GM12872 (cell line): ENCODE data around the gene SLC9A8.

ENCODE experiments used
- CTCF ChIP-seq: IDR thresholded peaks from 3 replicates; pipeline ENCODE4 v1.5.1; 2011; ENCODE audit warnings: low read depth, mild to moderate bottlenecking, low read length, moderate library complexity; ENCODE audit not compliant: insufficient read depth

SLC9A8 gene

DNA sequence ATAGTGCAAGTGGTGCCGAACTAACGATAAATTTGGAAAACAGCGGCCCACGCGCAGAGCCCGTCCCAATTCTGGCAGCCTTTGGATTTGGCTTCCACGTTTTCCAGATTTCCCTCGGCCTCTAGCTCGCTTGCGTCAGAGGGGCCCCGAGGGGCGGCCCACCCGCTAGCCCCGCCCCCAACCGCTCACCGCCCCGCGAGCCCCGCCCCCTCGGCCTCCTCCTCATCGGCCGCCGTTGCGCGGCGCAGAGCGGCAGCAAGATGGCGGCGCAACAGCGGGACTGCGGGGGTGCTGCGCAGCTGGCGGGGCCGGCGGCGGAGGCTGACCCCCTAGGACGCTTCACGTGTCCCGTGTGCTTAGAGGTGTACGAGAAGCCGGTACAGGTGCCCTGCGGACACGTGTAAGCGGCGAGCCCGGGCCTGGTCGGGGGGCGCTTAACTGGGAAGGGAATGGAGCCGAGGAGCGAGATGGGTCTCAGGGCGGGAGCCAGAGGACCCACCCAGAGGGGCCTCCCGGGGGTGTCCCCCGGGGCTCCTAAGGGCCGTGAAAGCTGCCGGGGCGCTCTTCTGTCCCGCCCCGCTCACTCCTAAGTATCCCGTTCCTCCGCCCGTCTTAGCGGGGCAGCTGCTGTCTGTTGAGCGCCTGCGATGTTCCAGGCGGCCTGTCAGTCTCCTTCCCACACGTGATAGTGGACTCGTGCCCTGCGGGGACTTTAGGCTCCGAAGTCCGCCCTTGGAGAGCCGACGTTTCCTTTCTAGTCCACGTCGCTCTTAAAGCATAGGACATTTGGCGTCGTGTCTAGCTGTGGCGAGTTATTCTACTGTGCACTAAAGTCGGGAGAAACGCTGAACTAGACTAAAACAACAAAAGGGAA, 123.8 kb downstream of the SLC9A8 start, which contains the start of gene RNF114:
Gene RNF114, plus strand, starts transcription at position 245 of the 874 bp plus-strand sequence. Its CDS starts 16 bp downstream, at position 261.
- no peak for TF ChIP-seq CTCF

DNA sequence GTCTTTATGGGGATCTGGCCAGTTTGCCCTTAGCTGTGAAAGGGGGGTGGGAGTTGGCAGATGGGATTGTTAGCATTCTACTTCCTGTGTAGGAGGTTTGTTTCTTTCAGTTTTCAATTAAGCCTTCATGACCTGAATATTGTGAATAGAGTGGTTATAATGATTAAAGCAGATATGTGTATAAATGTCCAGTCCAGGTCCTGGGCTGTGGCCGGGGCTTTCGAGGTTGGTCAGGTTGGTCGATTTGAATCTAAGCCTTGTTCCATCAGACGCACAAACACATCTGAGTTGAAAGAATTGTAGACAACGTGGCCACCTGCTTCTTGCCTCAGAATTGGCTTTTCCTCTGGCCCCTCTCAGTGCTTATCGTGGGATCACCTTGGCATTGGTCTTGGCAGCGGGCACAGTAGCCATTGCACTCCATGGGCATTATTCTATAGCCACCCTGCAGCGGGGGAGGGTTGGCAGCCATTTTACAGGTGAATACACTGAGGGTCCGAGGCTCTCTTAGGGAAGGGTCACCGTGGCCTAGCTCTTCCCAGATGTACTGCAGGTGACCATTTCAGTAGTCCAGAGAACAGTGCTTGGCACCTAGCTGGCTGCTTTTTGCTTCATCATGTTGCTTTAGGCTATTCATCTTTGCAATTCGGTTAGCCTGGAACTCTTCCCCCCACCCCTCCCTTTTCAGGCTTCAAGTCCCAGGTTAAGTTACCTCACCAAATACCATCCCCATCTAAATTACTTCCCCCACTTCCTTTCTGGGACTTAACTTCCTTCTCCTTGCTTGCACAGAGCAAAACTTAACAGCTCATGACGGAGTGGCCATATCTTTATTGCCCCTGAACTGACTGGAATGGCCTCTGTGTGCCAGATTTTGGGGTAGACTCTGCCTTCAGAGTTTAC, 124.7 kb downstream of the SLC9A8 start:
- TF ChIP-seq CTCF, result no peak

GRCh38 chr20:49938173-49939163, 125.8 kb downstream of the SLC9A8 start:
- no peak for TF ChIP-seq CTCF

- no peak for TF ChIP-seq CTCF
Measured at GRCh38 chr20:49941456-49941855, 128.8 kb downstream of the SLC9A8 start.
